Testis (tissue), 2 donors: Measurements from ENCODE around the gene DSE.

Source experiments
- POLR2A ChIP-seq: fragments of 450-650 bp; IDR thresholded peaks from one replicate; pipeline ENCODE4 v1.6.1; 2017; ENCODE audit warnings: antibody characterized with exemption, mild to moderate bottlenecking, moderate library complexity
- TF ChIP-seq, protein P1 (sequence below), 3 experiments: fragments of 450-650 bp in 2 of 3; fragments of 200-600 bp in 1 of 3; sonication (generic) in 1 of 3; IDR thresholded peaks; one replicate each; pipeline ENCODE4 v1.5.1; 2016 to 2019; ENCODE audit warnings: antibody characterized with exemption in 3 of 3, mild to moderate bottlenecking in 2 of 3, moderate library complexity in 1 of 3

DNA sequence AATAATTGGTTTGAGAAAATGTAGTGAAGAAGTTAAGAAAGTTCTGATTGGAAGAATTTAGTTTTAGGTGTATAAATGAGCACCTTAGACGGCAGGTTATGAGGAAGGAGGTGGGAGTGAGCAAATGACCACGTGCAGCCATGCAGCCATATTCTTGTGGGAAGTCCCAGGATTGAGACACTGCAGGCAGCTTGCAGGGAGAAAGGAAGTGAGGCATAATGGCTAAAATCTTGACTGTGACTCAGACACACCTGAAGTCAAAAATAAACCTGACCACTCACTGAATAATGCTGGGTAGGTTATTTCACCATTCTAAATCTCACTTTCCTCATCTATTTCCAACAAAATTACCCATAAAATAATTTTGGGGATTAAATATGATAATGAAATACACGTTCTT is 16.6 kb downstream of the DSE start:
- TF ChIP-seq, protein P1, sequence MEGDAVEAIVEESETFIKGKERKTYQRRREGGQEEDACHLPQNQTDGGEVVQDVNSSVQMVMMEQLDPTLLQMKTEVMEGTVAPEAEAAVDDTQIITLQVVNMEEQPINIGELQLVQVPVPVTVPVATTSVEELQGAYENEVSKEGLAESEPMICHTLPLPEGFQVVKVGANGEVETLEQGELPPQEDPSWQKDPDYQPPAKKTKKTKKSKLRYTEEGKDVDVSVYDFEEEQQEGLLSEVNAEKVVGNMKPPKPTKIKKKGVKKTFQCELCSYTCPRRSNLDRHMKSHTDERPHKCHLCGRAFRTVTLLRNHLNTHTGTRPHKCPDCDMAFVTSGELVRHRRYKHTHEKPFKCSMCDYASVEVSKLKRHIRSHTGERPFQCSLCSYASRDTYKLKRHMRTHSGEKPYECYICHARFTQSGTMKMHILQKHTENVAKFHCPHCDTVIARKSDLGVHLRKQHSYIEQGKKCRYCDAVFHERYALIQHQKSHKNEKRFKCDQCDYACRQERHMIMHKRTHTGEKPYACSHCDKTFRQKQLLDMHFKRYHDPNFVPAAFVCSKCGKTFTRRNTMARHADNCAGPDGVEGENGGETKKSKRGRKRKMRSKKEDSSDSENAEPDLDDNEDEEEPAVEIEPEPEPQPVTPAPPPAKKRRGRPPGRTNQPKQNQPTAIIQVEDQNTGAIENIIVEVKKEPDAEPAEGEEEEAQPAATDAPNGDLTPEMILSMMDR (IDR thresholded peaks at IDR 0.05): no peak
- TF ChIP-seq POLR2A: no peak
